ENCODE data around the gene SLC15A1. TPM values are rescaled to one million over a fixed set of nuclear protein-coding genes. Genes with fewer than 3 reads are reported as not detected.
A peak's percentile ranks its signal among the peaks of the same experiment; 100 is the strongest.

The SLC15A1 gene, protein sequence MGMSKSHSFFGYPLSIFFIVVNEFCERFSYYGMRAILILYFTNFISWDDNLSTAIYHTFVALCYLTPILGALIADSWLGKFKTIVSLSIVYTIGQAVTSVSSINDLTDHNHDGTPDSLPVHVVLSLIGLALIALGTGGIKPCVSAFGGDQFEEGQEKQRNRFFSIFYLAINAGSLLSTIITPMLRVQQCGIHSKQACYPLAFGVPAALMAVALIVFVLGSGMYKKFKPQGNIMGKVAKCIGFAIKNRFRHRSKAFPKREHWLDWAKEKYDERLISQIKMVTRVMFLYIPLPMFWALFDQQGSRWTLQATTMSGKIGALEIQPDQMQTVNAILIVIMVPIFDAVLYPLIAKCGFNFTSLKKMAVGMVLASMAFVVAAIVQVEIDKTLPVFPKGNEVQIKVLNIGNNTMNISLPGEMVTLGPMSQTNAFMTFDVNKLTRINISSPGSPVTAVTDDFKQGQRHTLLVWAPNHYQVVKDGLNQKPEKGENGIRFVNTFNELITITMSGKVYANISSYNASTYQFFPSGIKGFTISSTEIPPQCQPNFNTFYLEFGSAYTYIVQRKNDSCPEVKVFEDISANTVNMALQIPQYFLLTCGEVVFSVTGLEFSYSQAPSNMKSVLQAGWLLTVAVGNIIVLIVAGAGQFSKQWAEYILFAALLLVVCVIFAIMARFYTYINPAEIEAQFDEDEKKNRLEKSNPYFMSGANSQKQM
- not detected for total RNA-seq

DNA sequence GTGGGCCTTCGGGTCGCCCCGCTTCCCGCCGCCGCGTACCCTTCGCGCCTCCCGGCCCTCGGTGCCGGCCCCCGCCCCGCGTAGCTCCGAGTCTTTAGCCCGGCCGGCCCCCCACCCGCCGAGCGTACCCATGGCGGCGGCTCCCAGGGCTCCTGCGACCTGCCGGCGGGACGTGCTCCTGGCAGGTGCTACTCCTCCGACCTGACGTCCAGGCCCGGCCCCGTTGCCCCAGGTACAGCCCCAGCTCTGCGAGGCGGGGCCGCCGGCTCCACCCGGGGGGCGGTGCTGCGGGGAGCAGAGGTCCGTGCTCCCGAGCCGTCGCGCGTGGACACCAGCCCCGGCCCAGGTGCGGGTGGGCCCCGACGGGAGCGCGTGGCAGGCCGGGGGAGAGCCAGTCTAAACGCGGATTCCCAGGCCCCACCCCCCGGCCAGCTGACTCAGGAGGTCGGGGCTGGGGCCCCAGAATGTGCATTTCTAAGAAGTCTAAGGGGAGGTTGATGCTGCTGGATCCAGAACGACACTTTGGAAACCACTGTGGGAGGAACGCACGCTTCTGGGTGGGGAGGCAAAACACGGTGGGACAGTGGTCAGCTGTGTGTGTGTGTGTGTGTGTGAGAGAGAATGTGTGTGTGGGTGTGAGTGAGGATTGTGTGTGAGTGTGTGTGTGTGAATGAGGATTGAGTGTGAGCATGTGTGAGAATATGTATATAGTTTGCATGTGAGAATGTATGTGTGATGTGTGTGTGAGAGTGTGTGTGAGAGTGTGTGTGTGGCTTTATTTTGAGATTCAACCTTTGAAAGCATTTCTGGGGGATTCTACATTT lies at the start of gene SLC15A1:
Gene SLC15A1 (minus strand): TSS at position 206 of the 824 bp plus-strand sequence. CDS start 74 bp downstream, at position 132.
- Histone ChIP-seq H3K27ac (no peak within 1 kb of the TSS), H3K4me1 (no peaks in the 10 kb centered on the region), H3K4me3 (peak within 1 kb of the TSS in 3 of 4 donors; percentile 21 to 35 (median 32)), H3K27me3 (peaks cover 19 to 34% (median 30%) of the 10 kb centered on the region in 3 donors), H3K9me3 (no peaks in the 10 kb centered on the region), H3K36me3 (no peaks in the 10 kb centered on the region)
- intact Hi-C loops (cut with DNase I; ENCODE audit: low total_unique reads) (no loop called here), in situ Hi-C loops (cut with MboI; ENCODE audit: low sequenced_read_pairs in 4 of 4) (no loop called here)
- TF ChIP-seq CTCF (IDR thresholded peaks at IDR 0.05 in 4 of 5, conservative IDR thresholded peaks at IDR 0.05 in 1 of 5) (no peak), POLR2A (IDR thresholded peaks at IDR 0.05) (no peak)
- DNase-seq = no peak
- no peak for ATAC-seq

- peaks cover 0 to under 1% of the 10 kb centered on the region in 2 donors for H3K36me3 ChIP-seq
- TF ChIP-seq CTCF (IDR thresholded peaks at IDR 0.05 in 4 of 5, conservative IDR thresholded peaks at IDR 0.05 in 1 of 5) = no peak
- no peak for TF ChIP-seq POLR2A (IDR thresholded peaks at IDR 0.05)
- H3K9me3 ChIP-seq = no peaks in the 10 kb centered on the region
- intact Hi-C loops (cut with DNase I; ENCODE audit: low total_unique reads) = no loop called here
- H3K4me1 ChIP-seq = no peaks in the 10 kb centered on the region
- in situ Hi-C loops (cut with MboI; ENCODE audit: low sequenced_read_pairs in 4 of 4) = no loop called here
- no peak overlapping the region for H3K4me3 ChIP-seq
- no peaks in the 10 kb centered on the region for H3K27me3 ChIP-seq
- ATAC-seq (no peak), DNase-seq (no peak)
- no peak overlapping the region for H3K27ac ChIP-seq
These were observed 49.4 kb upstream of the SLC15A1 start for GRCh38 chr13:98801626-98802418.

GRCh38 chr13:98800078-98800477 lies 47.6 kb upstream of the SLC15A1 start:
- intact Hi-C loops (cut with DNase I; ENCODE audit: low total_unique reads) = no loop called here

More at GRCh38 chr13:98800078-98800477, 47.6 kb upstream of the SLC15A1 start:
- Histone ChIP-seq H3K4me1 (no peaks in the 10 kb centered on the region), H3K9me3 (no peaks in the 10 kb centered on the region), H3K36me3 (no peaks in the 10 kb centered on the region), H3K4me3 (no peak overlapping the region), H3K27me3 (no peaks in the 10 kb centered on the region), H3K27ac (no peak overlapping the region)
- in situ Hi-C loops (cut with MboI; ENCODE audit: low sequenced_read_pairs in 4 of 4) = no loop called here
- ATAC-seq (no peak), DNase-seq (no peak)
- no peak for TF ChIP-seq POLR2A (IDR thresholded peaks at IDR 0.05)
- no peak for TF ChIP-seq CTCF (IDR thresholded peaks at IDR 0.05 in 4 of 5, conservative IDR thresholded peaks at IDR 0.05 in 1 of 5)

Measured in gastrocnemius medialis (tissue), 4 donors.